ENCODE measurements around the gene DNAH8.

DNAH8 gene

DNA sequence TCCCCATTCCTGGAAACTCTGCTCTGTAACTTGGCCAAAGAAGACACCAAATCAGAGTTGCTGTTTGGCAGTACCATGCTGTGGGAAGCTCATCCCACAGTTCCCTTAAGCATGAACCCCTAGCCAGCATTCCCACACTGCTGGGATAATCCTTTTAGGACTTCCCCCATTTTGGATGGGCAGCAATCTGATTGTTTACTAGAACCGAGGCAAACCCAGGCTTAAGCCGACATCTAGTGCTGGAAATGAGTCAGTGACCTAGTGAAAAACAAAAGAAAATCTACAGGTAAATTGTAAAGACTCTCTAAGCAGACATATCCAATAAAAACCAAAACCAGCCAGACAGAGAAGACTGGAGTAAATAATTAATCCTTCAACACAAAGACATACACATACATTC is 5.2 kb downstream of the DNAH8 start:
- Histone ChIP-seq H2BK12ac (ENCODE audit: low read length) (no peak overlapping the region), H3K14ac (ENCODE audit: low read length) (no peak overlapping the region), H3K23ac (ENCODE audit: low read length) (no peak overlapping the region), H3K4me2 (ENCODE audit: low read length) (no peak overlapping the region), H3K4me1 (ENCODE audit: control insufficient read depth in 1 of 2, insufficient read depth in 2 of 2, low read length in 2 of 2) (peaks cover 0 to 2% of the 10 kb centered on the region in 2 experiments), H3K36me3 (ENCODE audit: control insufficient read depth in 1 of 2, insufficient read depth in 2 of 2, low read length in 2 of 2) (no peaks in the 10 kb centered on the region), H4K8ac (ENCODE audit: low read depth, low read length) (peak overlapping the region; percentile 42), H2BK5ac (ENCODE audit: low read depth, low read length, poor library complexity) (no peak overlapping the region), H3K9me3 (ENCODE audit: insufficient read depth, low read depth, low read length) (no peaks in the 10 kb centered on the region), H3K27ac (ENCODE audit: low read depth, low read length) (no peak overlapping the region), H3K27me3 (ENCODE audit: insufficient read depth, low read length) (no peaks in the 10 kb centered on the region), H4K91ac (ENCODE audit: low read depth, low read length) (no peak overlapping the region), H3K4ac (ENCODE audit: low read depth, low read length) (no peak overlapping the region), H3K18ac (ENCODE audit: low read length) (no peak overlapping the region), H3K79me1 (ENCODE audit: low read length) (no peaks in the 10 kb centered on the region), H3K9ac (ENCODE audit: low read length) (no peak overlapping the region), H2AK5ac (ENCODE audit: low read length) (no peak overlapping the region), H4K12ac (ENCODE audit: low read depth, low read length) (no peak overlapping the region), H3K4me3 (ENCODE audit: low read depth, low read length) (no peak overlapping the region), H3K79me2 (ENCODE audit: control insufficient read depth, insufficient read depth, low read length, poor library complexity) (no peaks in the 10 kb centered on the region), H2AFZ (ENCODE audit: insufficient read depth, low read length, poor library complexity) (no peak overlapping the region), H2BK120ac (ENCODE audit: insufficient read depth, low read length, poor library complexity) (no peak overlapping the region)
- WGBS (ENCODE audit: extremely low coverage, insufficient coverage, insufficient read length), result no CpG with 5 or more reads among the region's 2 CpGs
- no peak for DNase-seq

DNA sequence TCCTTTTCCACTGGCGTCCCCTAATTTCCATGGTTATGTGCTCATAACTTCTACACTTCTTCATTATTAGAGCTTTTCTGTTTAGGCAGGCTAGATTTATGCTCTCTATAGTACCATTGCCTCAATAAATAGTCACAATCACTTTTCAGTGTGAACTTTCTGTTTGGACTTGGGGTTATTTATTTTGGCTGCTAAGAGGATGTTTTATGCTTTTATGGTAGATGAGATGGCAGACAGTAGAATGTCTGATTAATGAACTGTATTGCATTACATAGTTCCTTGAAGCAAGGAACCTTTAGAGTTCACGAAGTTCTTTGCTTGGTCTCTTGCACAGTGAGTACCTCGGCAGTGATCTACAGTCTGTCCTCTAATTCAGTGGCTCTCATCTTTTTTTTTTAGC is 6.9 kb downstream of the DNAH8 start:
- no peaks in the 10 kb centered on the region for H3K79me1 ChIP-seq (ENCODE audit: low read length)
- no CpG with 5 or more reads among the region's 3 CpGs for WGBS (ENCODE audit: extremely low coverage, insufficient coverage, insufficient read length)
- no peak overlapping the region for H3K27ac ChIP-seq (ENCODE audit: low read depth, low read length)
- no peak overlapping the region for H3K14ac ChIP-seq (ENCODE audit: low read length)
- H3K79me2 ChIP-seq (ENCODE audit: control insufficient read depth, insufficient read depth, low read length, poor library complexity), result no peaks in the 10 kb centered on the region
- H3K36me3 ChIP-seq (ENCODE audit: control insufficient read depth in 1 of 2, insufficient read depth in 2 of 2, low read length in 2 of 2), result no peaks in the 10 kb centered on the region
- no peak overlapping the region for H4K12ac ChIP-seq (ENCODE audit: low read depth, low read length)
- H3K4me2 ChIP-seq (ENCODE audit: low read length), result no peak overlapping the region
- no peak overlapping the region for H3K18ac ChIP-seq (ENCODE audit: low read length)
- H2BK12ac ChIP-seq (ENCODE audit: low read length), result no peak overlapping the region
- H3K9me3 ChIP-seq (ENCODE audit: insufficient read depth, low read depth, low read length), result no peaks in the 10 kb centered on the region
- no peak overlapping the region for H2BK120ac ChIP-seq (ENCODE audit: insufficient read depth, low read length, poor library complexity)
- DNase-seq, result no peak
- H3K27me3 ChIP-seq (ENCODE audit: insufficient read depth, low read length), result no peaks in the 10 kb centered on the region
- H2AK5ac ChIP-seq (ENCODE audit: low read length), result no peak overlapping the region
- H3K4me3 ChIP-seq (ENCODE audit: low read depth, low read length), result no peak overlapping the region
- no peak overlapping the region for H3K4ac ChIP-seq (ENCODE audit: low read depth, low read length)
- H2BK5ac ChIP-seq (ENCODE audit: low read depth, low read length, poor library complexity), result no peak overlapping the region
- H3K23ac ChIP-seq (ENCODE audit: low read length), result no peak overlapping the region
- H3K4me1 ChIP-seq (ENCODE audit: control insufficient read depth in 1 of 2, insufficient read depth in 2 of 2, low read length in 2 of 2), result peaks cover 0 to 2% of the 10 kb centered on the region in 2 experiments
- no peak overlapping the region for H3K9ac ChIP-seq (ENCODE audit: low read length)
- no peak overlapping the region for H4K91ac ChIP-seq (ENCODE audit: low read depth, low read length)
- H4K8ac ChIP-seq (ENCODE audit: low read depth, low read length), result no peak overlapping the region
- H2AFZ ChIP-seq (ENCODE audit: insufficient read depth, low read length, poor library complexity), result no peak overlapping the region

DNA sequence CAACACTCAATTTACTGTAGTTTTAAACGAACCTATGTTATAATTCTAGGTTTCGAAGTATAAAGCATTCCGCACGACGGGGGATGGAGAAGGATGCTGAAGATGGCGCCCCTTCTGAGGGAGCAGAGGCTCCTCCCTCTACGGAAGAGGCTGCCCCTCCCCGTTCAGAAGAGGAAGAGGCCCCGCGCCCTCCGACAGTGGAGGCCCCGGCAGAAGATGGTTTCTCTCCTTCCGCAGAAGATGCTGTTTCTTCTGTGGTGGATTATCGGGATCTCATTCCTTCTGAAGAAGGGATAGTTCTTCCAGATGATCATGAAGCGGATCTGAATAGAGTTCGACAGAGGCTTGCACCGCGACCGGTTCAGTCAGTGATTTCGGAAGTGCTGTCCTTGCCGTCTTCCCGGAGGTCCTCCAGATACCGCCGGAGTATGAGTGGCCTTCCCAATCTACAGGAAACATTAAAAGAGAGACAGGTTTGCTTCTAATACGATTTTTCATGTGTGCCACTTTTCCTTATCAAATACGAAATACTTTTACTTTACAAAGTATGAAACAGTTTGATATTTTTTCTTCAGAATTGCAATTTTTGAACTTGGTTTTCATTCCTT is 7.7 kb downstream of the DNAH8 start:
- Histone ChIP-seq H2BK5ac (ENCODE audit: low read depth, low read length, poor library complexity) (no peak overlapping the region), H3K79me1 (ENCODE audit: low read length) (no peaks in the 10 kb centered on the region), H3K27ac (ENCODE audit: low read depth, low read length) (no peak overlapping the region), H4K91ac (ENCODE audit: low read depth, low read length) (no peak overlapping the region), H2AK5ac (ENCODE audit: low read length) (no peak overlapping the region), H3K4me1 (ENCODE audit: control insufficient read depth in 1 of 2, insufficient read depth in 2 of 2, low read length in 2 of 2) (peaks cover 0 to 2% of the 10 kb centered on the region in 2 experiments), H2AFZ (ENCODE audit: insufficient read depth, low read length, poor library complexity) (no peak overlapping the region), H3K4ac (ENCODE audit: low read depth, low read length) (no peak overlapping the region), H3K79me2 (ENCODE audit: control insufficient read depth, insufficient read depth, low read length, poor library complexity) (no peaks in the 10 kb centered on the region), H3K4me3 (ENCODE audit: low read depth, low read length) (no peak overlapping the region), H2BK12ac (ENCODE audit: low read length) (no peak overlapping the region), H3K27me3 (ENCODE audit: insufficient read depth, low read length) (no peaks in the 10 kb centered on the region), H4K12ac (ENCODE audit: low read depth, low read length) (no peak overlapping the region), H3K9me3 (ENCODE audit: insufficient read depth, low read depth, low read length) (no peaks in the 10 kb centered on the region), H2BK120ac (ENCODE audit: insufficient read depth, low read length, poor library complexity) (no peak overlapping the region), H3K14ac (ENCODE audit: low read length) (no peak overlapping the region), H4K8ac (ENCODE audit: low read depth, low read length) (no peak overlapping the region), H3K23ac (ENCODE audit: low read length) (no peak overlapping the region), H3K4me2 (ENCODE audit: low read length) (no peak overlapping the region), H3K9ac (ENCODE audit: low read length) (no peak overlapping the region), H3K36me3 (ENCODE audit: control insufficient read depth in 1 of 2, insufficient read depth in 2 of 2, low read length in 2 of 2) (no peaks in the 10 kb centered on the region), H3K18ac (ENCODE audit: low read length) (no peak overlapping the region)
- no peak for DNase-seq
- no CpG with 5 or more reads among the region's 26 CpGs for WGBS (ENCODE audit: extremely low coverage, insufficient coverage, insufficient read length)

DNA sequence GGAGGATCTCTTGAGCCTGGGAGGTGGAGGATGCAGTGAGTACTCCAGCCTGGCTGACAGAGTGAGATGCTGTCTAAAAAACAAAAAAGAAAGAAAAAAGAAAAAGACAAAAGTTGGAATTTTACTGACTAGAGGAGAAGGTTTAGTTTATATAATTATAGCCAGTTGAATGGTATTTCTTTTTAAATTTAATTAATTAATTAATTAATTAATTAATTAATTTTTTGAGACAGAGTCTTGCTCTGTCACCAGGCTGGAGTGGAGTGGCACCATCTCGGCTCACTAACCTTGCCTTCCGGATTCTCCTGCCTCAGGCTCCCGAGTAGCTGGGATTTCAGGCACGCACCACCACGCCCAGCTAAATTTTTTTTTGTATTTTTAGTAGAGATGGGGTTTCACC is 8.7 kb downstream of the DNAH8 start:
- no peak overlapping the region for H3K4ac ChIP-seq (ENCODE audit: low read depth, low read length)
- no peak overlapping the region for H3K14ac ChIP-seq (ENCODE audit: low read length)
- peaks cover 0 to 2% of the 10 kb centered on the region in 2 experiments for H3K4me1 ChIP-seq (ENCODE audit: control insufficient read depth in 1 of 2, insufficient read depth in 2 of 2, low read length in 2 of 2)
- no peaks in the 10 kb centered on the region for H3K27me3 ChIP-seq (ENCODE audit: insufficient read depth, low read length)
- H2AK5ac ChIP-seq (ENCODE audit: low read length), result no peak overlapping the region
- no peak overlapping the region for H4K8ac ChIP-seq (ENCODE audit: low read depth, low read length)
- H2BK120ac ChIP-seq (ENCODE audit: insufficient read depth, low read length, poor library complexity), result no peak overlapping the region
- no peaks in the 10 kb centered on the region for H3K79me1 ChIP-seq (ENCODE audit: low read length)
- WGBS (ENCODE audit: extremely low coverage, insufficient coverage, insufficient read length), result no CpG with 5 or more reads among the region's 5 CpGs
- no peak overlapping the region for H2AFZ ChIP-seq (ENCODE audit: insufficient read depth, low read length, poor library complexity)
- H3K9ac ChIP-seq (ENCODE audit: low read length), result no peak overlapping the region
- H4K12ac ChIP-seq (ENCODE audit: low read depth, low read length), result no peak overlapping the region
- no peak overlapping the region for H2BK5ac ChIP-seq (ENCODE audit: low read depth, low read length, poor library complexity)
- H3K36me3 ChIP-seq (ENCODE audit: control insufficient read depth in 1 of 2, insufficient read depth in 2 of 2, low read length in 2 of 2), result no peaks in the 10 kb centered on the region
- H3K23ac ChIP-seq (ENCODE audit: low read length), result no peak overlapping the region
- no peaks in the 10 kb centered on the region for H3K9me3 ChIP-seq (ENCODE audit: insufficient read depth, low read depth, low read length)
- no peak overlapping the region for H3K4me3 ChIP-seq (ENCODE audit: low read depth, low read length)
- no peak overlapping the region for H2BK12ac ChIP-seq (ENCODE audit: low read length)
- H3K4me2 ChIP-seq (ENCODE audit: low read length), result no peak overlapping the region
- H3K79me2 ChIP-seq (ENCODE audit: control insufficient read depth, insufficient read depth, low read length, poor library complexity), result no peaks in the 10 kb centered on the region
- H4K91ac ChIP-seq (ENCODE audit: low read depth, low read length), result no peak overlapping the region
- H3K18ac ChIP-seq (ENCODE audit: low read length), result no peak overlapping the region
- DNase-seq, result no peak
- H3K27ac ChIP-seq (ENCODE audit: low read depth, low read length), result no peak overlapping the region

Data from trophoblast cell (in vitro differentiated cells and primary cell).